ENCODE data around the gene UNC5B.

UNC5B gene

DNA sequence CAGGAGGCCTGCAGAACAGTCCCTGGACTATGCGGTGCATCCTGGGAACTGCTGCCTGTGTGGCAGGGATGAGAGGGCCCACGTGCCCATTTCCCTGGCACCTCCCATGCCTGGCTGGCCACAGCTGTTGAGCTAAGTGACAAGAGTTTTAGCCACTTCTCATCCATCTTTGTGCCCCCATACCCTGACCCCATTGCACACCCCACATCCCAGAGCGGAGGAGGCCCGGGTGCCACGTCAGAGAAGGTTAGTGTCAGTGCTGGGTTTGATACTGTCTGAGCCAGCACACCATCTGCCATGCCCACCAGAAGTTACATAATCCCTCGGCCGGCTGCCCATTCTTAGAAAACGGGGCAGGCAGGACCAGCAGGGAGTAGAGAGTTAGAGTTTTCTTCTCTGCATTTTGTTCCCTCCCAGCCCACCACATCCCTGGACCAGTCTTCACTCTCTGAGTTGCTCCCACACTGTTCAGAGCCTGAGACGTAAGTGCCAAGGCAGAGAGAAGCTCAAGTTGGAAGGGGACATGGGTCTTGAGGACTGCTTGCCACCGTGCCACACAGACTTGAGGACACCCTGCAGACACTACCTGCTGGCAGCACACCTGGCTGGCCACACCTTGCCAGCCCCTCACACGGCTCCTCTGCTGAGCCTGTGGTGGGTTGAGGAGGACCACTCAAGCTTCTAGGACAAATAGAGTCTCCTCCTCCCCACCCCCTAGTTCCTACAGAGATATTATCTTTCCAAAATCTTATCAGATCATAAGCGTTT lies 13.1 kb downstream of the UNC5B start:
- DNase-seq, result no peak

DNA sequence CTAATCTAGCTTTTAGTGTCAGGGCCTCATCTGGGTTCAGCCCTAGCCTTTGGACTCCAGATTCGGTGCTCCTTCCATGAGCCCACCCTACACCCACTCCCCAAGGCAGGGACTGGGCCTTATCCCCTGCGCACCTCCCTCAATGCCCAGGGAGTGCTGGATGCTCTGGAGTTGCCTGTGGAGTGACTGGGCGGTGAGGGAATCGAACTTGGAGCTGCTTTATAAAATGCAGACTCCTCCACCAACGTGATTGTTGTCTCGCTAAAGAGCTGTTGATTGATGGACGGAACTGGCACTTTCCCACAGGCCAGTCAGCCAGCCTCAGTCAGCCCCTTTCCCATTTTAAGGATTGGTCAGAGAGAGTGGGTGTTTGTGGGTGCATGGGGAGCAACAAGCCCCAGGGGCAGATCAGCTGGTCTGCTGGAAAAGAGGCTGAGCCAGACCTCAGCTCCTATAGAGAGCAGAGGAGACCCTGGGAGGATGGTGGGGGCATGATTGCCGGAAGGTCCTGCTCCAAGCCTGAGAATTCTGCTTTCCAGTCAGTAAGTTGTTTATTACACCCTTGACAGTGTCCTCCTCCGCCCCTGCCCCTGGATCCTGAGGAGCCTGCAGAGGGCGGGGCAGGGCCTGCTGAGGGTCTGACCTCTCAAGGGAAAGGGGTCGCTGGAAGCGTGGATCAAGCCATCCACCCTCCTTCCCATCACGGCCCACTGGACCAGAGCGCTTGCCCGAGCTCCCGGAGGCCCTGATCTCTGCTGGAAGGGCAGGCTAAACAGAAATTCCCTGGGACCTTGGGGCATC lies 16.7 kb downstream of the UNC5B start:
- no peak for DNase-seq

DNA sequence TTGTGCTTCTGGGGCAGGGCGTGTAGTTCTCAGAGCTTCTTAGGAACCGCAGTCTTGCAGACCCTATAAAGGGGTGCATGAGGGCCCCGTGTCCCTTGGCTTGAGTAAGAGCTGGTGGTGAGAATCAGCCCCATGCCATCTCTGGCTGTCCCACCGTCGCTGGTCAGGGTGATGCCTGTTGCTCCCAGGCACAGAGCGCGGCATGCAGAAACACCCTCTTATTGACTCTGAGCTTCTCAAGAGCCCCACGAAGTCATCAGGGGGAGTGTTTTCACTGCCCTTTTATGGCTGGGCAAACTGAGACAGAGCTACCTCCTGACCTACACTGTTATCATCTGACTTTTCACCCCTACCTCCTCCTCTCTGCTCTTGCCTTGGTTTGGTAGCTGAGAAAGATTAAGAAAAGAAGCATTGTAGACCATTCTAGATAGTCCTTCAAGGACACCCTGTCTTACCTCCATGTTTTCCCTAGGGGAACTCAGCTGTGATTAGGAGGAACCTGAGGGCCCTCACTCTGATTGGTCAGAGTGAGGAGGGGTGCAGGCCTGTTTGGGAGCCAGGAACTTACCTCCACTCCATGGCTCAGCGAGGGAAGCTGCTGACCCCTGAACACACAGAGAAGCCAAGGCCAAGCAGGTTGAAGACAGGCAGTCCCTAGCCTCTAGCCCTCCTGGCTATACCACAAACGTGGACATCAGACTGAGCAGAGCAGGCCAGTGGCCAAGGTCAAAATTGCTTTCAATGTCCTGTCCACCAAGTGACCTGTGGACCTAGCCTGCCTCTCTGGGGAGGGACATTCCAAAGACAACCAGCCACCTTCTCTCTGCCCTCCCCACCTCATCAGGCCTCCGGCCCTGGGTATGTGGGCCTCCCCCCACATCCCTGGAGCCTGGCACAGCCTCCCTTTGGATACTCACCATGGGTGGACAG lies 17.6 kb downstream of the UNC5B start:
- no peak for DNase-seq

GRCh38 chr10:71230656-71231025 lies 18.3 kb downstream of the UNC5B start:
- no peak for DNase-seq

DNA sequence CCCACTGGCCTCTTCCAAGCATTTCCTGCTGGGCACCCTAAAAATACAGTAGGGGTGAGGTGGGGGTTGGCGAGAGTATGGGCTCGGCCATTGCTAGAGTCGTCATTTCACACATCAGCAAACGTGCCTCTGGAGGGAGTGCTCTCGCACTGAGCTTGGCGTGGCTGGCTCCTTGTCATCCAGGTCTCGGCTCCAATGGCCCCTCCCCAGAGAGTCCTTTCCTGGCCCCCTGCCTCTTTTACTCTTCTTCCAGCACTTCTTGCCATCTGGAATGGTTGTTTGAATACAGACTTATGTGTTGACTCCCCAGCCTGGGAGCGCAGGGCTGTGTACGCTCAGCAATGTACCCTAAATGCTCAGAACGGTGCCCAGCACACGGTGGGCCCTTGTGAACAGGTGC lies 18.8 kb downstream of the UNC5B start:
- no peak for DNase-seq

DNA sequence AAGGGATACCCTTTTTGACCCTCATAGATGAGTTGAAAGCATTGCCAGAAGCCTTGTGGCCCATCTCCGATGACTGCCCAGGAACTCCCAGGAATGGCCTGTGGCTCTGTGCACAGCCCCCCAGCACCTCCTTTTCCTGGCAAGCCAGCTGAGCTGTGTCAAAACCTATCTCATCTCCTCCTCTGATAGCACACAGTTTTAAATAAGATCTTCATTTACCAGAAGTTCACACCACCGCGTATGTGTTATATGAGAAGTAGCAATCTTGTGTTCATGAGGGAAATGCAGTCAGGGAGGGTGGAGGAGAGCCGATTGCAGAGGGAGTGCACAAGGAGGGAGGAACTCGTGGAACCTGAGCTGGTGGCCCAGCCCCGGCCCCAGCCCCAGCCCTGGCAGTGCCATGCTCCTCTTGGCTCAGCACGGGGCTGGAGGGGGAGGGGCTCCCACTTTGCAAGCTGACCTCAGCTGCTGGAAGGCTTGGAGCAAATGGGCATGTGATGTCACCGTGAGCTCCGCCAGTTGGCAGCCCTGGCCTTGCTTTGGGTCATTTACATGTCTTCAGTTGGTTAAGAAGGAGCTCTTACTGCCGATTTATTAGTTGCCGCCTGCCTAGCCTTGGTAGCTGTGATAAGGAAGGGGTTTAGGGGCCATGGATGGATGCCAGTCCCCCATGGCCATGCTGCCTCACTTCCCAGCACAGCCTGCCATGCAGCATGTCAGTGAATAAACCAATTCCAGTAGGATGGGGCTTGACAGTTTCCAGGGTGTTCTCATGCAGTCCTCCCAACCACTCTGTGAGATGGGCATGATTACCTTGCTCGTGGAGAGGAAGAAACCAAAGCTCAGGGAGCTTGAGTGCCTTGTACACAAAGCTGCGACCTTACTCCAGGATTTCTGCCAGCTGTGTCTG lies 20.0 kb downstream of the UNC5B start:
- DNase-seq, result no peak

DNA sequence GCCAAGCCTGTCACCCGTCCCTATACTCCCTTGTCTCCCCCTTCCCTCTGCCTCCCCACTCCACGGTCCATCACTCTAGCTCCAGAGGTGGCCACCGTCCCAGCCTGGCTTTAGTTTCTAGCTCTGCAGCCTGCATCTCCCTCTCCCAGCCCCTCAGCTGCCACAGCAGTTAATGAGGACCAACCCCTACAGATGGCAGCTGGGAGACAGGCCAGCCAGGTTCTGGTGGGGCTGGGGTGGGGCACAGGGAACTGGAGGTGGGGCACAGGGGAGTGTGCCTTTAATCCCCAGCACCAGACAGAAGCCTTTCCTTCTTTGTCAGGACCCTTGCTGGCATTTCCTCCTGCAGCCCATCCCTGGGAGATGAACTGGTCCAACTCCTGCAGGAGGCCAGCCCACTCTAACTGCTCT lies 21.1 kb downstream of the UNC5B start:
- DNase-seq, result no peak

DNA sequence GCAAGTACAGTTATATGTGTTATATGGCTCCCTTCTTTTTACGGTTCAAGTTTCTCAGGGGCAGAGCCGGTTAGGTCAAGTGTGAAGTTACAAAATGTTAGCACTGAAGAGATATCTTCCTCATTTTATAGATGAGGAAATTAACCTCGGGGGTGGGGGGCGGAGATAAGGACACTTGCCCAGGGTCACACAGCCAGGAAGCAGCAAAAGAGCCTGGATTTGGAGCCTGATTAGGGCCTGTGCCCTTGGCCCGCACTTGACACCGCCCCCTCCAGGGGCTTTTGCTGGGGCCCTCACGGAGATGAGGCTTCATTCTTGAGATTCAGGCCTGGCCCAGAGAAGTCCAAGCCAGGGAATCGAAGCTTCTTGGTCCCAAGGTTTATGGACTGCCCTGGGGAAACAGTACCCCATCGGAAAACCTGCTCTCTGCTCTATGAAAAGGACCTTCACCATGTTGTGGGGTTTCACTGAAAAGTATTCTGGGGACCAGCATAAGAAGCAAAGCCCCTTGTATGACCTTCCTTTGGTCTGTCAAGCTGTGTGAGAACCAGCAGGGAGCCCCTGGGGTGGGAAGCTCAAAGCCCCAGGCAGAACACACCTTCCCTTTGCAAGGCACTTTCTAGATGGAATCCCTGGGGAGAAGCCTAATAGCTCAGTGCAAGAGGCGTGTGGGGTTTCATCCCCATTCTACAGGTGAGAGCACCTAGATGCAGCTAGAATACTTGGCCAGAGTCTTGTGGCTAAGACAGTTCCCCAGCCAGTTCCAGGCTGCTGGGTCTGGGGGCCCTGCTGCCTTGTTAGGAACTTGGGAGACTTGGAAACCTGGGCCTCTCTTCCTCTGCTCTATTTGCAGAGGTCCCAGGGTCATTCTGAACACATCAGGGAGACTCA lies 21.9 kb downstream of the UNC5B start:
- DNase-seq, result no peak

GRCh38 chr10:71234970-71235685 lies 22.8 kb downstream of the UNC5B start:
- no peak for DNase-seq

DNA sequence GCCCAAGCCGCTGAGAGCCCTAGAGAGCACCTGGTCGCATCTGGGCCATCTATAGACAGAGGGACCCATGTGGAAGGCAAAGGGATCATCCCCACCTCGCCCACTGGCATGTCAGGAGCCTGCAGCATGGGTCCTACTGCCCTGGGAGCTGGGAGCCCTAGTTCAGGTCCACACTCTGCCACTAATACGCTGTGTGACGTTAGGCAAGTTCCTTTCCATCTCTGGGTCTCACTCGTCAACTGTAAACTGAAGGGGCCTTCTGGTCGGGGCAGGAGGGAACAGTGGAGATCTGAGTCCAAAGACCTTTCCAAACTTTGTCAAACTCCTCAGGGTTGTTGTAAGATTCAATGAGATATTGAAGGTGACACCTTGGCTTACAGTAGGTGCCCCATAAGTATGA lies 23.4 kb downstream of the UNC5B start:
- DNase-seq, result no peak

DNA sequence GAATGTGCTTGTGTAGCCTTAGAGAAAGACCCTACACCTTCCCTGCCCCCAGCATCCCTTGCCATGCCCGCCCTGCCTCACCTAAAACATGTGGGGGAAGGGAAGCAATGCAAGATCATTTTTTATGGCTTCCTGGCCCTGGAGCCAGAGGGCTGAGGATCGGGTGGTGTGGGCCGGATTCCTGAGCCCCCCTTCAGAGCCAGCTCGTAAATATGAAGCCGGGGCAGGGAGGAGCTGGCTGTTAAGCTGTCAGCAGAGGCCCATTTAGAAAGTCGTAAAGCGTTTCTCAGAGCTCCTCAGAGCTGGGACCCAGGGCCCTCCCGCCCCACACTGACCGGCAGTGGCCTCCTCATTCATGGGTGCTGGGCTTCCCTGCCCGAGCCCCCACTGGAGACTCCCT lies 23.9 kb downstream of the UNC5B start:
- no peak for DNase-seq

- no peak for DNase-seq
These were observed 24.7 kb downstream of the UNC5B start for GRCh38 chr10:71236822-71237682.

- DNase-seq, result no peak
These were observed 25.7 kb downstream of the UNC5B start for GRCh38 chr10:71237843-71238623.

DNA sequence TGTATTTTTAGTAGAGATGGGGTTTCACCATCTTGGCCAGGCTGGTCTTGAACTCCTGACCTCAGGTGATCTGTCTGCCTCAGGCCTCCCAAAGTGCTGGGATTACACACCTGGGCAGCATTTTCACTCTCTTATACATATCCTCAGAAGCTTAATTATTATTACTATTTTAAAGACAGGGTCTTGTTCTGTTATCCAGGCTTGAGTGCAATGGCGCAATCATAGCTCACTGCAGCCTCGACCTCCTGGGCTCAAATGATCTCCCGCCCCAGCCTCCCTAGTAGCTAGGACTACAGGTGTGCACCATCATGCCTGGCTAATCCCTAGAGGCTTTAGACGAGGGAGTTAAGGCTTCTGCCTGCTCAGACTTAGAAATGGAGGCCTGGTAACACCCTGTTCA lies 26.3 kb downstream of the UNC5B start:
- DNase-seq, result no peak

DNA sequence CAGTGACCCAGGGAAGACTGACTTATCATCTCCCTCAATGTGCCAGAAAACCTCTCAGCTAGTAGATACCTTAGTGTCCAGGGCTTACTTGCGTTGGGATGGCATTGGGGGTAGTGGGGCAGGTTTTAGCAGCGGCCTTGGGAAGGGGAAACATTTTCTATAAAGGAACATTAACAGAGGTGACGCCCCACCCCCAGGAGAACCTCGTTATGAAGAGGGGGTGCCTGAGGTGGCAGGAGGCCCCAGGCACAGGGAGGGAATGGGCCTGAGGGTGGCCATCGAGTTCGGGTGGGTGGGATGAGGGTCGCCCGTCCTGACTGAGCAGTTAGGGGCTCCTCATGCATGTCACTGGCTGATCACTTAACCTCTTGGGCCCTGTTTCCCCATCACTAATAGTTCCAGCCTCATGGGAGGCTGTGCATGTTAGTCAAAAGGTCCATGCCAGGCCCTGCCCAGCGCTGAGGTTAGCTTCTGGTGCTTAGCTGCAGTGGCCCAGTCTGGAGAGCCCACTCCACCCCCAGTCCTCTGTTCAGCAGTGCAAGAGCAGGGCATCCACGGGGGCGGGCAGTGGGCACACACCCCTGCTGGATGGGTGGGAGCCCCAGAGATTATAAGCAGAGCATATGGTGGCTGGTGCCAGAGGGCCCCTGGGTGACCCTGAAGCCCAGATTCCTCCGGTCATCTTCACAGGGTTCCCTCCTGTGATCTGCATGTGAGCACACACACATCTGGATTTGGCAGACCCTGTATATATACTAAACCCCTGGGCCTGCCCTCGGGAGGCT lies 27.0 kb downstream of the UNC5B start:
- DNase-seq, result no peak

DNA sequence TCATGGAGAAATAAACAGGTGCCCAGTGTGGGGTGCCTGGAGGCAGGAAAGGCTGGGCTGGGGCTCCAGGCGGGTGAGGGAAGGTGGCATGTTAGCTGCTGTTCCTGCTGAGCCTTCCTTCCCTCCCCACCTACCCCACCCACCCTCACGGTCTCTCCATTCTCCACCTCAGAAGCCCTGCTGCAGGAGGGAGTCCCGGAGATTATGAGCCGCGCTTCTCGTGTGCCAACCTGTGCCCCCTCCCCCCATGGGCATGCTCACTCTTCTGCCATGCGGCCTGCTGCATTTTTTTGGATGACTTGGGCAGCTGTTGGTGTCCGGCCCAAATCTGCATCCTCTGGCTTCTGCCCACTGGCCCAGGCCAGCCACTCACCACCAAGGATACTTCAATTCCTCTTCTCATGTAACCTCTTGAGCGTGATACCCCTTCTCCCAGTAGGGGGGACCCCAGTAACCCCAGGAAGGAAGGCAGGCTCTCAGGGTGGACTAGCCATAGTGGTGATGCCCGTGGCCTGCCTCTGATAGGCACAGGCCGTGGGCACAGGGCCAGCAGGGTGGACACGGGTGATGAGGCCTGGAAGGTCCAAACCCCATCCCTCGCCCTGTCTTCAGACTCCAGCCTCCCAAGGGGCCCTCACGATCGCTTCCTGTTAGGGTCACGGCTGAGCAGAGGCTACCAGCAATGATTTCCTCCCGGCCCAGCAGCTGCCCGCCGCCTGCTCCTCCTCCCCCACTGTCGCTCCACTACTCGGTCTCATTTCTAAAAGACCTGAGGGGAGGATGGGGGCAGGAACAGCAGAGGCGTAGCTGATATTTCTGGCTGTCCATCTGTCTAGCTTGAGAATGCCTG lies 27.8 kb downstream of the UNC5B start:
- no peak for DNase-seq

All from NCI-H1048 (cell line).